GM12878 (cell line): ENCODE measurements around the gene LRRC47.

Experiments
- BACH1 ChIP-seq: fragments of 450-650 bp; IDR thresholded peaks from 2 replicates; pipeline ENCODE4 v1.6.1; 2017; ENCODE audit warnings: mild to moderate bottlenecking, borderline replicate concordance
- POLR2A ChIP-seq: IDR thresholded peaks from 2 replicates; pipeline ENCODE4 v1.6.1; 2011; ENCODE audit warnings: low read depth, mild to moderate bottlenecking, low read length
- SMC3 ChIP-seq: IDR thresholded peaks from 2 replicates; pipeline ENCODE4 v1.6.1; 2011; ENCODE audit warnings: low read length, improper control_type of control experiment, borderline replicate concordance
- SPI1 ChIP-seq: IDR thresholded peaks from 2 replicates; pipeline ENCODE4 v1.6.1; 2011; ENCODE audit warnings: low read depth, mild to moderate bottlenecking, low read length, moderate library complexity, borderline replicate concordance; ENCODE audit not compliant: insufficient read depth
- ZNF687 ChIP-seq: fragments of 450-650 bp; IDR thresholded peaks from 2 replicates; pipeline ENCODE4 v1.6.1; 2017; ENCODE audit warnings: mild to moderate bottlenecking, moderate library complexity

GRCh38 chr1:3841491-3841890 is 45.2 kb upstream of the LRRC47 start:
- TF ChIP-seq POLR2A (no peak), SMC3 (no peak), BACH1 (no peak), SPI1 (no peak), ZNF687 (no peak)
